SU-DHL-6 (cell line): ENCODE measurements around the gene ARL8B.

ENCODE experiments used
- EZH2phosphoT487 ChIP-seq: fragments of 200-600 bp; sonication (generic), shearing (Covaris generic); conservative IDR thresholded peaks from 2 replicates; pipeline ENCODE4 v1.6.1; 2018; ENCODE audit warnings: mild to moderate bottlenecking, antibody characterized with exemption, low read length, moderate library complexity, mixed read lengths
- TF ChIP-seq, protein P1 (sequence below): fragments of 200-600 bp; sonication (generic); IDR thresholded peaks from one replicate; pipeline ENCODE4 v1.5.1; 2017; ENCODE audit warnings: antibody characterized with exemption, mild to moderate bottlenecking, low read length, moderate library complexity; ENCODE audit not compliant: insufficient read depth, poor library complexity, severe bottlenecking

DNA sequence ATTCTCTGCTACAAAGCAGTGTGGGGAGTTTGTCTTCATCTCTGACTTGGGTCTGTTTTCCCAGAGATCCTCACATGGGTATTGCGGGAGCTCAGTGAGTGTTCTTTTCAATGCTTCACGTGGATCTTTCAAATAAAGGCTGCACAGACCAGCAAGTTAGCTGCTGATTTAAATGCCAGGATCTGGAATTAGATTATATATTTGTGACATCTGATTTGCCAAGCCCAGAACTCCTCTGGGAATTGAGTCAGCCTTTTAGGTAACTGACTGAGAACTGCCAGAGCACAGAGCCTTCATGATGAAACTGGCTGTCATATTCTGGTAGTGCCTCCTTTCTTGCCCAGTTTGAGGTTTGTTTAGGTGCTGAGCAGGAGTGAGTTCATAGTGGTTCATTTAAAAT is 80.1 kb downstream of the ARL8B start:
- TF ChIP-seq, protein P1, sequence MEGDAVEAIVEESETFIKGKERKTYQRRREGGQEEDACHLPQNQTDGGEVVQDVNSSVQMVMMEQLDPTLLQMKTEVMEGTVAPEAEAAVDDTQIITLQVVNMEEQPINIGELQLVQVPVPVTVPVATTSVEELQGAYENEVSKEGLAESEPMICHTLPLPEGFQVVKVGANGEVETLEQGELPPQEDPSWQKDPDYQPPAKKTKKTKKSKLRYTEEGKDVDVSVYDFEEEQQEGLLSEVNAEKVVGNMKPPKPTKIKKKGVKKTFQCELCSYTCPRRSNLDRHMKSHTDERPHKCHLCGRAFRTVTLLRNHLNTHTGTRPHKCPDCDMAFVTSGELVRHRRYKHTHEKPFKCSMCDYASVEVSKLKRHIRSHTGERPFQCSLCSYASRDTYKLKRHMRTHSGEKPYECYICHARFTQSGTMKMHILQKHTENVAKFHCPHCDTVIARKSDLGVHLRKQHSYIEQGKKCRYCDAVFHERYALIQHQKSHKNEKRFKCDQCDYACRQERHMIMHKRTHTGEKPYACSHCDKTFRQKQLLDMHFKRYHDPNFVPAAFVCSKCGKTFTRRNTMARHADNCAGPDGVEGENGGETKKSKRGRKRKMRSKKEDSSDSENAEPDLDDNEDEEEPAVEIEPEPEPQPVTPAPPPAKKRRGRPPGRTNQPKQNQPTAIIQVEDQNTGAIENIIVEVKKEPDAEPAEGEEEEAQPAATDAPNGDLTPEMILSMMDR, result no peak
- no peak for TF ChIP-seq EZH2phosphoT487
